NB4 (cell line): ENCODE data around the gene MAP4K4.

ENCODE experiments used
- POLR2A ChIP-seq: IDR thresholded peaks from 2 replicates; pipeline ENCODE4 v1.6.1; 2011; ENCODE audit warnings: mild to moderate bottlenecking; ENCODE audit not compliant: insufficient read length; ENCODE audit errors: extremely low read depth
- TF ChIP-seq, protein P1 (sequence below): IDR thresholded peaks from 2 replicates; pipeline ENCODE4 v1.6.1; 2011; ENCODE audit warnings: low read depth, low read length
- TF ChIP-seq, protein P2 (sequence below): IDR thresholded peaks from one replicate; pipeline ENCODE4 v1.5.1; 2012; ENCODE audit warnings: low read depth, low read length

DNA sequence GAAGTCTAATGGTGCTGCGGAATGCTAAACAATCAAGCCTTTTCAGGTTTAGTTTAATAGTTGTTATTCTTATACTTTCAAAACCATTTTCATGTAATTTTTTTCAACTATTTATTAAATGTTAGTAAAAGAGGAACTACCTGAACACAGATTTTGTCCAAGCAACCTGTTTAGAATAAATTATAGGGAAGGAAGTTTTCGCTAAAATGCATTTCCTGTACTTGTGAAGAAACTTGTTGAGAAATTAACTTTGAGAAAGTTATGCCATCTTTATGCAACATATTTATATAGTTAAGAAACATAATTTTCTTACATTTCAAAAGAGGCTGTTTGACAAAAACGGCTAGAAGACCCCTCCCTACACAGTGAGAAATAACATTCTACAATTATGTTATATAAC, 16.6 kb downstream of the MAP4K4 start:
- TF ChIP-seq, protein P1, sequence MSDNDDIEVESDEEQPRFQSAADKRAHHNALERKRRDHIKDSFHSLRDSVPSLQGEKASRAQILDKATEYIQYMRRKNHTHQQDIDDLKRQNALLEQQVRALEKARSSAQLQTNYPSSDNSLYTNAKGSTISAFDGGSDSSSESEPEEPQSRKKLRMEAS, result no peak
- TF ChIP-seq, protein P2, sequence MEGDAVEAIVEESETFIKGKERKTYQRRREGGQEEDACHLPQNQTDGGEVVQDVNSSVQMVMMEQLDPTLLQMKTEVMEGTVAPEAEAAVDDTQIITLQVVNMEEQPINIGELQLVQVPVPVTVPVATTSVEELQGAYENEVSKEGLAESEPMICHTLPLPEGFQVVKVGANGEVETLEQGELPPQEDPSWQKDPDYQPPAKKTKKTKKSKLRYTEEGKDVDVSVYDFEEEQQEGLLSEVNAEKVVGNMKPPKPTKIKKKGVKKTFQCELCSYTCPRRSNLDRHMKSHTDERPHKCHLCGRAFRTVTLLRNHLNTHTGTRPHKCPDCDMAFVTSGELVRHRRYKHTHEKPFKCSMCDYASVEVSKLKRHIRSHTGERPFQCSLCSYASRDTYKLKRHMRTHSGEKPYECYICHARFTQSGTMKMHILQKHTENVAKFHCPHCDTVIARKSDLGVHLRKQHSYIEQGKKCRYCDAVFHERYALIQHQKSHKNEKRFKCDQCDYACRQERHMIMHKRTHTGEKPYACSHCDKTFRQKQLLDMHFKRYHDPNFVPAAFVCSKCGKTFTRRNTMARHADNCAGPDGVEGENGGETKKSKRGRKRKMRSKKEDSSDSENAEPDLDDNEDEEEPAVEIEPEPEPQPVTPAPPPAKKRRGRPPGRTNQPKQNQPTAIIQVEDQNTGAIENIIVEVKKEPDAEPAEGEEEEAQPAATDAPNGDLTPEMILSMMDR, result no peak
- no peak for TF ChIP-seq POLR2A
